Right atrium auricular region (tissue), 2 donors: ENCODE data around the gene MYH8. TPM values are rescaled to one million over a fixed set of nuclear protein-coding genes. Genes with fewer than 3 reads are reported as not detected.

Source experiments
- DNase-seq: peaks from one replicate; pipeline ENCODE4 v3.0.0-alpha.2; 2019; ENCODE audit warnings: low spot score
- H3K27ac ChIP-seq, 2 donors: fragments of 200-600 bp; sonication (generic); 1 replicate in 1 of 2; 2 replicates in 1 of 2; pipeline ENCODE4 v1.5.1; 2016 to 2019
- H3K27me3 ChIP-seq, 2 donors: fragments of 200-600 bp; sonication (generic); one replicate each; pipeline versions ENCODE4 v1.5.1 to v1.6.0; 2017 to 2019
- H3K36me3 ChIP-seq: fragments of 200-600 bp; sonication (generic); one replicate; pipeline ENCODE4 v1.5.1; 2016
- H3K4me1 ChIP-seq, 2 donors: fragments of 200-600 bp; sonication (generic); one replicate each; pipeline versions ENCODE4 v1.5.1 to v1.6.0; 2017 to 2019
- H3K4me3 ChIP-seq, 2 donors: fragments of 200-600 bp; sonication (generic); 1 replicate in 1 of 2; 2 replicates in 1 of 2; pipeline ENCODE4 v1.5.1; 2017 to 2019; ENCODE audit warnings: mild to moderate bottlenecking in 1 of 2, moderate library complexity in 1 of 2
- H3K9me3 ChIP-seq, 2 donors: fragments of 200-600 bp; sonication (generic); one replicate each; pipeline ENCODE4 v1.5.1; 2019
- CTCF ChIP-seq, 2 donors: fragments of 200-600 bp; sonication (generic); IDR thresholded peaks; one replicate each; pipeline ENCODE4 v1.5.1; 2019; ENCODE audit warnings: antibody characterized with exemption in 2 of 2
- total RNA-seq, 2 donors: library from RNA; depleted of rRNA; stranded (reverse); fragments of >200 nt; gene quantifications; one replicate each; pipeline ENCODE4 v1.1.0, GENCODE V29; 2016

The MYH8 gene
- total RNA-seq, 2 donors from 2014 or later = not detected

GRCh38 chr17:10396524-10397163, 25.1 kb downstream of the MYH8 start:
- no peaks in the 10 kb centered on the region for H3K9me3 ChIP-seq
- H3K27ac ChIP-seq = no peak overlapping the region
- no peak for DNase-seq
- no peak for TF ChIP-seq CTCF (IDR thresholded peaks at IDR 0.05)
- H3K4me3 ChIP-seq = no peak overlapping the region
- H3K36me3 ChIP-seq = no peaks in the 10 kb centered on the region
- H3K4me1 ChIP-seq = no peaks in the 10 kb centered on the region
- no peaks in the 10 kb centered on the region for H3K27me3 ChIP-seq

- H3K9me3 ChIP-seq = no peaks in the 10 kb centered on the region
- no peak for TF ChIP-seq CTCF (IDR thresholded peaks at IDR 0.05)
- DNase-seq = no peak
- no peak overlapping the region for H3K4me3 ChIP-seq
- H3K36me3 ChIP-seq = no peaks in the 10 kb centered on the region
- no peaks in the 10 kb centered on the region for H3K27me3 ChIP-seq
- no peaks in the 10 kb centered on the region for H3K4me1 ChIP-seq
- no peak overlapping the region for H3K27ac ChIP-seq
Measured at GRCh38 chr17:10394201-10394887, 27.4 kb downstream of the MYH8 start.

DNA sequence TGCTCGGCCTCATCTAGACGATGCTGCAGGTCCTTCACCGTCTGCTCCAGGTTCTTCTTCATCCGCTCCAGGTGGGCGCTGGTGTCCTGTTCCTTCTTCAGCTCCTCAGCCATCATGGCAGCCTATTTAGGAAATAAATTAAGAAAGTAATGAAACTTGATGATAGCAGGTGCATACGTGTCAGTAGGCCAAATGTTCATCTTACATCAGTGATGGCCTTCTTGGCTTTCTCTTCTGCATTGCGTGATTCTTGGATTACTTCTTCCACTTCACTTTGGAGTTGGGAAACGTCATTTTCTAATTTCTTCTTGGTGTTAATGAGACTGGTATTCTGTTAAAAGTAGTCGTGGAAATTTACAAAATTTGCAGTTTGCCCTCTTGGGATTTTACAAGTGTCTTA, 28.9 kb downstream of the MYH8 start:
- Histone ChIP-seq H3K4me3 (no peak overlapping the region), H3K27ac (no peak overlapping the region), H3K36me3 (no peaks in the 10 kb centered on the region), H3K4me1 (no peaks in the 10 kb centered on the region), H3K27me3 (no peaks in the 10 kb centered on the region), H3K9me3 (no peaks in the 10 kb centered on the region)
- no peak for TF ChIP-seq CTCF (IDR thresholded peaks at IDR 0.05)
- no peak for DNase-seq

- no peaks in the 10 kb centered on the region for H3K4me1 ChIP-seq
- H3K4me3 ChIP-seq = no peak overlapping the region
- TF ChIP-seq CTCF (IDR thresholded peaks at IDR 0.05) = no peak
- no peaks in the 10 kb centered on the region for H3K36me3 ChIP-seq
- no peaks in the 10 kb centered on the region for H3K9me3 ChIP-seq
- H3K27ac ChIP-seq = no peak overlapping the region
- H3K27me3 ChIP-seq = no peaks in the 10 kb centered on the region
- no peak for DNase-seq
Measured at GRCh38 chr17:10385871-10386270, 35.9 kb downstream of the MYH8 start.

DNA sequence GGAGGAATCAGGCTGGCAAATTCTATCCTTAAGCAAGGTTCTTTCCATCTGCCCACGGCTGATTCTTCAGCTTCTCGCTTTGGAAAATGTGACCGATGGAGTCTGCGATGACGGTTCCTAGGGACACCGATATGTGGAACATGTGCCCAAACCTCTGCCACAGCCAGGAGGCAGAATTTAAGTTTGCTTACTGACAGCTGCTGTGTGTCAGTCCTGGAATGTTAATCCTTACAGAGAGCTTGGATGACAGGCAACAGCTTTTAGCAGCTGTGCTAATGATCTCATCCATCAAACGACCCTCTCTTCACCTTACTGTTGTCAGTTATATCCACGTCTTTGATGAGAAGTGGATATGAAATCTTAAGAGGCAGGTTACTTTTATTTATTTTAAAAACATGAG, 37.6 kb downstream of the MYH8 start:
- H3K27me3 ChIP-seq = no peaks in the 10 kb centered on the region
- no peak for DNase-seq
- no peaks in the 10 kb centered on the region for H3K4me1 ChIP-seq
- H3K4me3 ChIP-seq = no peak overlapping the region
- H3K36me3 ChIP-seq = no peaks in the 10 kb centered on the region
- H3K9me3 ChIP-seq = no peaks in the 10 kb centered on the region
- TF ChIP-seq CTCF (IDR thresholded peaks at IDR 0.05) = no peak
- no peak overlapping the region for H3K27ac ChIP-seq
